Stimulated activated CD4-positive, alpha-beta T cell treated with anti-CD3 and anti-CD28 coated beads, Interleukin-1b, Interleukin-23, amount 100 ng/mL, for 24 hours (primary cell): ENCODE data around the gene CAPS2.

Experiments
- DNase-seq, 4 experiments: peaks; one replicate each; pipeline ENCODE4 v3.0.0-alpha.2; 2020; ENCODE audit warnings: low read depth in 4 of 4, low spot score in 1 of 4

CAPS2 gene

DNA sequence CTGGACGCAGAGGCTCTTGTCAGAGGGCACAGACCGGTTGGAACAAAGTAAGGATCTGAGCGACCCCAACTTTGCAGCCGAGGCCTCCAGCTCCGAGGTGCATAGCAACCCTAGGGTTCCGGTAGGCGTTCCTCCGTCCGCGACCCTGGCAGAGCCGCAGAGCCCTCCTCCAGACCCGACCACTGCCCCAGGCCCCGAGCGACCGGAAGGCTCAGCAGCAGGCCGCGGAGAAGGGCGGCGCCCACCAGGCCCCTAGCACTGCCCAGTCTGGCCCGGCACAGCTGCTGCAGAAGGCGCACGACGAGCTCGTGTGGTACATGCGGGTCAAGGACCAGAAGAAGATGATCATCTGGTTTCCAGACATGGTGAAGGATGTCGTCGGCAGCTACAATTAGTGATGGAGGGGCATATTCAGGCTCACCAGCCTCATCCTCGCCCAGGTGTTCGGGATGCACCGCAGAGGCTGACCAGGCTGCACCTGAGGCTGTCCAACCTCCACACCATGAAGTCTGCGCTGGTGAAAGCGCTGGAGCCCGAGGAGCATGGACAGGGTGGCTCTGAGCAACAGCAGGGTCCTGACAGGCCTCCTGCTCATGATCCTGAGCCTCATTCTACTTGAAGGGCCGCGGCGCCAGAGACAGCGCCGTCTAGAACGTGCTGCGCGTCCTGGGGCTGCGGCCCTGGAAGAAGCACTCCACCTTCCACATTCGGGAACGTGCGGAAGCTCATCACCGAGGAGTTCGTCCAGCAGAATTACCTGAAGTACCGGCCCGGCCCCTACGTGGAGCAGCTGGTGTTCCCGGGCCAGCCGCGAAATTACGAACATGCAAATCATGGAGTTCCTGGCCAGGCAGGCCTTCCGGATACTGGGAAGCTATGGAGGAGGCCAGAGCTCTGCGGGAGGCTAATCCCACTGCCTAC is 24.5 kb downstream of the CAPS2 start:
- DNase-seq = no peak

DNA sequence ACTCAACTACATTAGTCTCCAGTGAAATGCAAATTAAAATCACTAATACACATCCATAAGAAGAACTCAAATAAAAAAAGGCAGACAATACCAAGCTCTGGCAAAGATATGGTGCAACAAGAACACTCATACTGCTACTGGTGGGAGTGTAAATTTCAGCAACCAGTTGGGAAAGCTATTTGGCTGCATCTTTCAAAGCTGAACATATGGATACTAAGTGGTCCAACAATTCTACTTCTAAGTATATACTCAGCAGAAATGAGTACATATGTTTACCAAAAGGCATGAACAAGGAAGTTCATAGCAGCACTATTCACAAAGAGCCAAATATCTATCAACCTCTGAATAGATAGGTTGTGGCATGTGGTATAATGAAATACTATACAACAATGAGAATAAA is 27.3 kb downstream of the CAPS2 start:
- no peak for DNase-seq

DNA sequence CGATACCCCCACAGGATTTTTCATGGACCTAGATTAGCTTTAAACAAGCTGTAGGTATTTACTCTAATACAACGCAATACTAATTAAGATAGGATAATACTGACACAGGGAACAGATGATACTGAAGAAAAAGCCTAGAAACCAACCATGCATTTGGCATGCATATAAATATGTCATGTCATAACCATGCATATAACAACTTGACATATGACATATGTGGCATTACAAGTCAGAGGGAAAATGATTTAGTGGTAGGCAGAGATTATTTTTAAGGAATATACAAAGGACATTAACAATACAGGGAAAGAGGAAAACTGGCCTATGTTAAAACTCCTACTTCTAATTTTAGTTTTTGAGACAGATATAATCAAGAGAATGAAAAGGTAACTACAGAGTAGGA is 27.9 kb downstream of the CAPS2 start:
- no peak for DNase-seq

DNA sequence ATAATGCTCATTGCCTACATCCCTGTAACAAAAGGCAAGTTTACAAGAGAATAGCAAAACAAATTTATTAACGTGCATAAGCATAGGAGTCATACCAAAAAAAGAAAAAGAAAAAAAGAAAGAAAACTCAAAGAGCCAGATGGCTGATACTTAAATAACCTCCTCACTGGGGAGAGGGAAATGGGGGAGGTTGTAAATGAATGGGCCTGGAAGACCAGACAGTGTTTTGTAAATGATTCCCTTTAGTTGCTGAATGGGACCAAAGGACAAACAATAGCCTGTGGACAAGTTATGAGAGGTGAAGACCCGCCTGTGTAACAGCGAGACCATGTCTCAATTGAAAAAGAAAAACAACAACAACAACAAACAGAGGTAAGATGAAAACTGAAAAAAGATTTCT is 35.3 kb downstream of the CAPS2 start:
- no peak for DNase-seq

DNA sequence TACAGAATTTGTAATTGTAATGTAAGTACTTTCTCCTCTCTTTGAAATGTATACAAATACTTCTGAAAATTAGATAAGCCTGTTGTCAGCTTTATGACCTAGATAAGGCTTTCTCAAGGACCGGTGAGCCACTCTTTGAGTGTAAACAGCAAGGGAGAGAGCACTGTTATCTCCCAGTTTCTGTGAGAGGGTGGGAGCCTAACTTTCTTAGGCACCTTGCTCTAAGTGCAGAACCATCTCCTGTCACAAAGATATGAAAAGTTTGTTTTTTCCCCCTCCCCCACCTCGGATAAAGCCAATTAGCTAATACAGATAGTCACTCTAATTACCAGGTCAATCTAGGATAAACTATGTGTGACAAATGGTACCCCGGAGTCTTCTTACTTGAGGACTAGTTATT is 35.8 kb downstream of the CAPS2 start:
- DNase-seq = no peak

DNA sequence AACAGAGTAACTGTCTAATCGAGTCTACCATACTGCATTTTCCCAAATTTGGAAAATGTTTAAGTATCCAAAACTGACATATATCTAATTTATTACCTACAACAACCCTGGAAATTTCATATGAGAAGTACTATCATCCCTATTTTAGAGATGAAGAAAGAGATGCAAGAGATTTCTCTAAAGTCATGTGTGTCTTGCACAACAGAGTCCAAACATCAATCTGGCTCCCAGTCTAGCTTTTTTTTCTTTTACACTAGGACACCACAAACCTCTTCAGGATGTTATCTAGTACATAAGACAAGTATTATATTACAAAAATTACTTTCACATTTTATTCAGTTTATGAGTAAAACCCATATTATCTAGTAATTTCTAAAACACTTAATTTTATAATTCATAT is 39.1 kb downstream of the CAPS2 start:
- no peak for DNase-seq

DNA sequence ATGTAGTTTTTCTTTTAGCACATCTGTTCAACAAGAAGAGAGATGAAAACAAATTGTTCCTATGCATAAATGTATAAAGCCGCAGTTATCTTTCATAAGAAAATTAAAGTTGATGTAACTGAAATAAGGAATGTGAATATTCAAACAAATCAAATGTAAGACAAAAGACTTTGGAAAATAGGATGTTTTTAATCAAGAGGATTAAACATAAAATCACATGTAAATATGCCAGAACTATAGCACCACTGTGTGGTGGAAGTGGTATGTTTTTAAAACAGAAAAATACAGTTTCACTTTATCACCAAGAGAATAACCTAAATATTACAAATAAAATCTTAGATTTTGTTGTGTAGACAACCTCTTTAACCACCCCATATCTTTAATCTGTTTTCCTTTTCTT is 40.4 kb downstream of the CAPS2 start:
- no peak for DNase-seq

DNA sequence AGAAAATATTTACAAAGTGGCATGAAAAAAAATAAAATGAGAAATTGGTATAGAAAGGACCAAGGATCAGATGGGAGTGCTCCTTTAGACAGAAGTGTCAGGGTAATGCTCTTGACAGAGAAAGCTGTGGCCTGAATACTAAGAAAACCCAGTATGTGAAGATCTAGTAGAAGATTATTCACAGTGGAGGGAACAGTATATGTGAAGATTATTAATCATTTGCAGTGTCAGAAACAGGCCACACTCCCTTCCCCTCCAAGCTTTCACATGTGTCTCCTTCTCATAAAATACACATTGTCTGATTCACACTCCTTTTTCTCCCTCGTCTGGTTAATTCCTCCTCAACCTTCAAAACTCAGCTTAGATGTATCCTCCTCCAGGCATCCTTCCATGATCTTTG is 41.3 kb downstream of the CAPS2 start:
- DNase-seq = no peak

DNA sequence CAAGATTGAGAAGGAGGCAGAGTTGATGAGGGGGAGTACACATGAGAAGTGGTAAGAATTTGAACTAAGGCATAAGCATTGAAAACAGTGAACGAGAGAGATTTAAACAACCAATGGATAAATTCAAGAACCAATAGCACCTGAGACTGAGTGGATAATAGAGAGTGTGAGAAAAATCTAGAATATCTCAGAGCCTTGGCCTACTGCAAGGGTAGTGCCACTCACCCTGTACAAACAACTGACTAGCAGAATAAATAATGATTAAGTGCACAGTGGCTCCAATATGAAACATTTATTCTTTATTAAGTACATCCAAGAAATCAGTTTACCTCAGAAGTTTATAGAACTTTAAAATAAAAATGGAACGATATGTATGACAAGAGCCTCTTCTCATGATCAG is 54.4 kb downstream of the CAPS2 start:
- no peak for DNase-seq

DNA sequence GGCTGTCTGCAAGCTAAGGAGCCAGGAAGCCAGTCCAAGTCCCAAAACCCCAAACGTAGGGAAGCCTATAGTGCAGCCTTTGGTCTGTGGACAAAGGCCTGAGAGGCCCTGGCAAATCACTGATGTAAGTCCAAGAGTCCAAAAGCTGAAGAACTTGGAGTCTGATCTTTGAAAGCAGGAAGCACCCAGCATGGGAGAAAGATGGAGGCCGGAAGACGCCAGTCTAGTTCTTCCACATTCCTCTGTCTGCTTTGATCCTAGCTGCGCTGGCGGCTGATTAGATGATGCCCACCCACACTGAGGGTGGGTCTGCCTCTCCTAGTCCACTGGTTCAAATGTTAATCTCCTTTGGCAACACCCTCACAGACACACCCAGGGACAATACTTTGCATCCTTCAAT is 58.5 kb downstream of the CAPS2 start:
- no peak for DNase-seq

DNA sequence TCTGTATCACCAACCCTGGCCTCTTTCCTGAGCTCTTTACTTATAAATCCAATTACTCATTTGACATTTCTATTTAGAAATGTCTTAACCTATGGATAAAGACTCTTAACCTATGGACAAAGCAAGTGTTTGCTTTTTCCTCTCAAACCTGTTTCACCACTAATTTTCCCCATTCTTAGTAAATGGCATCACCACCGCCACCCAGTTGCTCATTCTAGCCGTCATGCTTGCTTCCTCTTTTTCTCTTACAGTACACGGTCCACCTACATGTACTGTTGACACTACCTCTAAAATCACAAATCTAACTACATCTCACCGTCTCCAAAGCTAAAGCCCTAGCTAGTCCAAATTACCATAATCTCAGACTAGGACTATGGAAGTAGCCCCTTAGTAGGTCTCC is 60.0 kb downstream of the CAPS2 start:
- no peak for DNase-seq

DNA sequence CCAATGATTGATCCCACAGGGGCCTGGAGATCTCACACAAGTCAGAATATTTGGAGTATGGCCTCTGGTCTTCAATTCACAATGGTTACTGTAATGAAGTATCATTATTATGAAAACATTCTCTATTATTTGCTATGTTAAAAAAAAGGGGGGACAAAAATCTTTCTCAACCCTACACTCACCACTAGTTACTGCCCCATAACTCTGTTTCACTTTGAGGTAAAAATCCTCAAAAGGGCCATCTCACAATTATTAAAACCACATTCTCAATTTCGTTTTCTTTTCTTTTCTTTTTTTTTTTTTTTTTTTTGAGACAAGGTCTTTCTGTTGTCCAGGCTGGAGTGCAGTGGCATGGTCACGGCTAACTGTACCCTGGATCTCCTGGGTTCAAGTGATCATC is 60.9 kb downstream of the CAPS2 start:
- no peak for DNase-seq

DNA sequence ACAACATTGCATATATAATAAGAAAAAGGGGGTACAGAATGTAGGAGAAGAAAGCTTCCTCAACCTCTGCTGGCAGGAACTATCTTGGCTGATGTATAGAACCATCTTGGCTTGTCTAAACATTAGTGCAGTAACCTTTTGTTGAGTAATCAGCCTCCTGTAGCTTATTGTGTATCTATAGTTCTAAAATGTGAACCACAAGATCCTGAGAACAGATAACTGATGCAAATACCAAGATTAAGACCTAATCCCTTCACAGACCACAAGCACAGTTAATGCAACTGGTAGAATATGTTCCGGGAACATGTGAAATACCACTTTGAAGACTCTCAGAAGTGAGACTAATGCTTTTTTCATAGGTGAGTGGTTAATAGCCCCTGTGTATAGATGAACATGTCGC is 69.8 kb downstream of the CAPS2 start:
- DNase-seq = no peak

DNA sequence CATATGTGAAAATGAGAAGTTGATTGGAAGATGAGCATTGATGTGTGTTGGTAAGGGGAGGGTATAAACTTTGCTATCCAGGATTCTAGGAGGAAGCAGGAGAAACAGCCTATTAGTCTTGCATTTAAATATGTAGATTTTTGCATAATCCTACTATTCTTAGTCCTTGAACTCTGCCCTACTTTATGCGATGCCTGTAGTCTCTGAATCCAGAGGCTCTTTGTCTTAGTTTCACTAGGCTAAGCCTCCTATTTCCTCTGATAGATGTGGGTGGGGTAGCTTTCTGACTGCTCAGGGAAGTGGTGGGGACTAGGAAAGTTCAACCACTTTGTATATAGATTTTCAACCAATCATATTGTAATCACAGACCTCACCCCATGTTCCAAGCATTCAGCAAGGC is 71.0 kb downstream of the CAPS2 start:
- no peak for DNase-seq

DNA sequence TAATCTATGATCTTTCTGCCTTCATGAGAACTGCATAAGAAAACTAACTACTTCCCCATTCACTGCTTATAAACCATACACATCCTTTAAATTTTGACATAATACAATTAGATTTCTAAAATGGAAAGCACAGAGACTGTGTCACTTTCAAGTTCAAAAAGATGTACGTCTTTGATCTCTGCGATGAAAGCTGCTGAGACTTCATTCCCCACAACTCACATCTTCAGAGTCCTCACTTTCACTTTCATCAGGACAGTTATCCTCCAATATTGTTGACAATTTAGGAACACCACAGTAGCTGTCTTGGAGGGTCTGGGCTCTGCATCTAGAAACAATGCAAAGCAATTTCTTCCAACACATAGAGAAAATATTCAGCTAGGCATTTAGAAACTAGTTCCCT is 72.6 kb downstream of the CAPS2 start:
- no peak for DNase-seq

DNA sequence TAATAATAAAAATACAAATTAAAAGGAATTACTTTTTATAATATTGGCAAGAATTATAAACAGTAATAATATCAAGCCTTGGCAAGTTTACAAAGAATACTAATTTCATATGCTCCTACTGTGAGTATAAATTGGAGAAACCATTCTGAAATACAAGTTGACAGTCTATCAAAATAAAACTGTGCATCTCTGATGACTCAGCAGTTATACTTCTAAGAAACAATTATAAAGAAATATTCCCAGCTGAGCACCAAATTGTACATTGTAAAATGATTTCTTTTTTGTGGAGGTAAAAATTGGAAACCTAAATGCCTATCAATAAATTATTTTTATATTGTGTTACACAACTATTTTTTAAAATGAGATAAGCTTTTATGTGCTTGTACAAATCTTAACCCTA is 85.0 kb downstream of the CAPS2 start:
- no peak for DNase-seq

DNA sequence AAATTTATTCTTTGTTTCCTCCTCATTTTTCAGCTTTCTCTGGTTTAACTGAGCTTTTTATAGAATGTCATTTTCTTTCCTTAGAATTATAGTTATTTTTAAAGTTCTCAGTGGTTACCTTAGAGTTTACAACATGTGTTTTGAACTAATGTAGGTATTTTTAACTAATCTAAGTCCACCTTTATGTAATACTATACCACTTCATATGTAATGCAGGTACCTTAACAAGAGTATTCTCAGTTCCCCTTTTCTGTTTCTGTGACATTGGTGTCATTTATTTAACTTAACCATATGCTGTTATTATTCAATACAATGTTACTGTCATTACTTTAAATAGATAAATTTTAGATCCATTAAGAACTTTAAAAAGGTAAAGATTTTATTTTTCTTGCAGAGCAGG is 90.1 kb downstream of the CAPS2 start:
- no peak for DNase-seq

DNA sequence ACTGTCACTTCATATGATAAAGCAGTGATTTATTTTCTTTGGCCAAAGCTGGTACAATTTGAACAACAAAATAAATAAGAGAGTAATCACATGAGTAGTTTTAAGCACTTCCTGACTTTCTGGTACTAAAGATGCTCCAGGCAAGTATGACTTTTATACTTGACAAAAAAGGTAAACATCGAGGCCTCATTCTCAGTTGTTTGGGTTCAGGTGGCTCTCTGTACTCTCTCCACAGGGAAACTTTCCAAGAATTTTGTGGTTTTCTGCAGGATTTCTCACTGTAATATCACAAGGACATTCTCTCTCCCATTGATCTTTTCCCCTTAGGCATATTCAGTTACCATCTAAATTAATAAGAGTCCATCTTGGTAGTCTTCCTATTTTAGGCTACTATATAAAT is 93.9 kb downstream of the CAPS2 start:
- no peak for DNase-seq

DNA sequence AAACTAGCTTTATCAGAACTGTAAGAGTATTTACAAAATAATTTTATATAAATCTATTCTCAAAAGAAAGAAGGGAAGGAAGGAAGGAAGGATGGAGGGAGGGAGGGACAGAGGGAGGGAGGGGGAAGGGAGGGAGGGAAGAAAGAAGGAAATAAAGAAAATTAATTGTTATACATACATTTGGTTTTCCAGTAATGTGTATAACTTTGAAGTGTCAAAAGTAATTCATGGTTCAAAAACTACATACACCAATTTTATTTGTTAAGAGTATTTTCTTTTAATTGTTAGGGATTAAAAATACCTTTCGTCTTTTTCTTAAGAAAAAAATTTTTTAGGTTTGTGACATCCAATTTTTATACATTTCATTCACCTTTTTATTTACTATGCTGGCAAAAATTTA is 103.0 kb downstream of the CAPS2 start:
- DNase-seq = no peak
